ENCODE measurements around the gene GPR25.

Gene GPR25

DNA sequence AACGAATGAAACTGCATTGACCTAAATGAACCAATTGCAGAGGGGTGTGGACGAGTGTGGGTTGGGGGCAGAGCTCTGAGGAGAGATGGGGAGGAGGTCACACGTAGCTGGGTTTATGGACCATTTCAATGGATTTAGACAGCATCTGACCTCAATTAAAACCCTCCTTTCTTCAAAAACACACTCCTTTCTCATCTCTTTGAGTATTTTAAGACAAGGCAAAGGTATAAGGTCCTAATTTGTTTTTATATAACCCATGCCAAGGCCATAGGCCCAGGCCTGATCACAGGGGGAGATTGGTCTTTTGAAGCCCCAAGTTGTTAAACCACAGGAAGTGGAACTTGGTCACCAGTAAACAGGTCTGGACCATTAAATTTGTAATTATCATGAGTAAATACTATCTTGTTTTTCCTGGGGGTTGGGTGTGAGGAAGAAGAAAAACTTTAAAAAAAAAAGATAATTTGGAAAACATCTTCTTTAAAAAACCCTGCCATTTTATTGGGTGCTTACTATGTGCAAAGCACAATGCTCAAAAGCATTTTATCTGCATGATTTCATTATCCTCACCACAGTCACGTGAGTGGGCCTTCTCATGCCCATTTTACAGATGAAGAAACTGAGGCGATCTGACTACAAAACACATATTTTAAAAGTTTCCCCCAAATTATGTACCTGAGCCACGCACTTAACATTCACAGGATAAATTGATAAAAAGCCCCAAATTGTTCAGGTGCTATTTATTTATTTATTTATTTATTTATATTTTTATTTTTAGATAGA is 13.0 kb downstream of the GPR25 start:
- no peak overlapping the region for H3K9ac ChIP-seq (ENCODE audit: low read length)

GRCh38 chr1:200886594-200886993 is 13.8 kb downstream of the GPR25 start:
- H3K27ac ChIP-seq (ENCODE audit: low read depth, low read length) = no peak overlapping the region
- TF ChIP-seq CTCF (IDR thresholded peaks at IDR 0.05; ENCODE audit: insufficient read depth, low read length, poor library complexity, severe bottlenecking) = no peak
- no peak for TF ChIP-seq EZH2phosphoT487 (conservative IDR thresholded peaks at IDR 0.05; ENCODE audit: low read length)
- H3F3A ChIP-seq (ENCODE audit: insufficient read depth) = no peaks in the 10 kb centered on the region
- no peaks in the 10 kb centered on the region for H3K9me3 ChIP-seq (ENCODE audit: insufficient read depth, low read length)
- H3K4me2 ChIP-seq (ENCODE audit: low read depth, low read length, poor library complexity, severe bottlenecking) = no peak overlapping the region
- no peak overlapping the region for H3K9ac ChIP-seq (ENCODE audit: low read length)
- H3K9me2 ChIP-seq (replicated peaks; ENCODE audit: insufficient read depth, low read length) = no peaks in the 10 kb centered on the region
- H3K4me3 ChIP-seq (ENCODE audit: insufficient read depth, low read length, poor library complexity, severe bottlenecking) = no peak overlapping the region
- H2AFZ ChIP-seq (ENCODE audit: low read depth, low read length, severe bottlenecking) = no peak overlapping the region
- no peaks in the 10 kb centered on the region for H3K36me3 ChIP-seq (ENCODE audit: low read length)
- H3K79me2 ChIP-seq (ENCODE audit: insufficient read depth, low read length) = no peaks in the 10 kb centered on the region
- H3K27me3 ChIP-seq (ENCODE audit: low read length) = no peaks in the 10 kb centered on the region
- H4K20me1 ChIP-seq (ENCODE audit: low read depth, low read length) = no peaks in the 10 kb centered on the region

More for the DNA sequence above, 13.0 kb downstream of the GPR25 start:
- Histone ChIP-seq H3K4me3 (ENCODE audit: insufficient read depth, low read length, poor library complexity, severe bottlenecking) (no peak overlapping the region), H3K36me3 (ENCODE audit: low read length) (no peaks in the 10 kb centered on the region), H3F3A (ENCODE audit: insufficient read depth) (no peaks in the 10 kb centered on the region), H3K9me2 (replicated peaks; ENCODE audit: insufficient read depth, low read length) (no peaks in the 10 kb centered on the region), H3K9me3 (ENCODE audit: insufficient read depth, low read length) (no peaks in the 10 kb centered on the region), H2AFZ (ENCODE audit: low read depth, low read length, severe bottlenecking) (no peak overlapping the region), H3K79me2 (ENCODE audit: insufficient read depth, low read length) (no peaks in the 10 kb centered on the region), H3K4me2 (ENCODE audit: low read depth, low read length, poor library complexity, severe bottlenecking) (no peak overlapping the region), H3K27me3 (ENCODE audit: low read length) (no peaks in the 10 kb centered on the region), H4K20me1 (ENCODE audit: low read depth, low read length) (no peaks in the 10 kb centered on the region), H3K27ac (ENCODE audit: low read depth, low read length) (no peak overlapping the region)
- TF ChIP-seq EZH2phosphoT487 (conservative IDR thresholded peaks at IDR 0.05; ENCODE audit: low read length) = no peak
- no peak for TF ChIP-seq CTCF (IDR thresholded peaks at IDR 0.05; ENCODE audit: insufficient read depth, low read length, poor library complexity, severe bottlenecking)

GRCh38 chr1:200887036-200887435 is 14.3 kb downstream of the GPR25 start:
- H3K27me3 ChIP-seq (ENCODE audit: low read length) = no peaks in the 10 kb centered on the region
- H3K9me2 ChIP-seq (replicated peaks; ENCODE audit: insufficient read depth, low read length) = no peaks in the 10 kb centered on the region
- H3K27ac ChIP-seq (ENCODE audit: low read depth, low read length) = no peak overlapping the region
- TF ChIP-seq CTCF (IDR thresholded peaks at IDR 0.05; ENCODE audit: insufficient read depth, low read length, poor library complexity, severe bottlenecking) (no peak), EZH2phosphoT487 (conservative IDR thresholded peaks at IDR 0.05; ENCODE audit: low read length) (no peak)
- no peaks in the 10 kb centered on the region for H4K20me1 ChIP-seq (ENCODE audit: low read depth, low read length)
- H3K79me2 ChIP-seq (ENCODE audit: insufficient read depth, low read length) = no peaks in the 10 kb centered on the region
- H3K4me3 ChIP-seq (ENCODE audit: insufficient read depth, low read length, poor library complexity, severe bottlenecking) = no peak overlapping the region
- no peaks in the 10 kb centered on the region for H3K36me3 ChIP-seq (ENCODE audit: low read length)
- H2AFZ ChIP-seq (ENCODE audit: low read depth, low read length, severe bottlenecking) = no peak overlapping the region
- no peaks in the 10 kb centered on the region for H3F3A ChIP-seq (ENCODE audit: insufficient read depth)
- H3K9me3 ChIP-seq (ENCODE audit: insufficient read depth, low read length) = no peaks in the 10 kb centered on the region
- H3K4me2 ChIP-seq (ENCODE audit: low read depth, low read length, poor library complexity, severe bottlenecking) = no peak overlapping the region
- no peak overlapping the region for H3K9ac ChIP-seq (ENCODE audit: low read length)

Measured in SU-DHL-6 (cell line).